B cell (primary cell): ENCODE data around the gene F2RL3. TPM values are rescaled to one million over a fixed set of nuclear protein-coding genes. Genes with fewer than 3 reads are reported as not detected.

Source experiments
- ATAC-seq: fragments of 200-7000 bp; cut with Tn5 transposase; one replicate; pipeline ENCODE4 v1.10.0; 2021; ENCODE audit warnings: low read depth, mild to moderate bottlenecking, moderate number of reproducible peaks, moderate library complexity
- CTCF ChIA-PET: fragments of 350-600 bp; sonication (Branson Sonifier 250); formaldehyde crosslinking; loops from one replicate; lab custom pipeline; 2021; ENCODE audit warnings: antibody characterized with exemption, inconsistent platforms; lab: Charles Lee
- POLR2A ChIA-PET: fragments of 350-600 bp; sonication (Branson Sonifier 250); formaldehyde crosslinking; loops from one replicate; lab custom pipeline; 2021; ENCODE audit warnings: antibody characterized with exemption; lab: Charles Lee
- DNase-seq: peaks from one replicate; pipeline ENCODE4 v3.0.0; 2013
- H2AFZ ChIP-seq: 2 replicates; pipeline ENCODE4 v1.6.1; 2012; ENCODE audit warnings: mild to moderate bottlenecking, low read depth, low read length; ENCODE audit not compliant: insufficient read depth, poor library complexity, severe bottlenecking
- H3K27ac ChIP-seq, 2 donors: 1 replicate in 1 of 2; 2 replicates in 1 of 2; pipeline ENCODE4 v1.5.1; 2012 to 2013; ENCODE audit warnings: low read length in 2 of 2, mild to moderate bottlenecking in 2 of 2, moderate library complexity in 1 of 2
- H3K27me3 ChIP-seq, 4 experiments: fragments of 200-600 bp in 1 of 4; sonication (generic) in 1 of 4; replicated peaks in 1 of 4; 1 replicate in 2 of 4; 2 replicates in 2 of 4; pipeline versions ENCODE4 v1.6.1 to v1.7.0; 2013 to 2016; ENCODE audit warnings: low read length in 3 of 4, mild to moderate bottlenecking in 2 of 4, mixed read lengths in 1 of 4, moderate library complexity in 1 of 4; ENCODE audit not compliant: insufficient read depth in 4 of 4, control insufficient read depth in 3 of 4; ENCODE audit errors: control extremely low read depth in 1 of 4
- H3K36me3 ChIP-seq, 2 experiments: replicated peaks in 1 of 2; 1 replicate in 1 of 2; 2 replicates in 1 of 2; pipeline versions ENCODE4 v1.6.1 to v1.7.1; 2013; ENCODE audit warnings: low read length in 1 of 2; ENCODE audit not compliant: insufficient read depth in 2 of 2, control insufficient read depth in 1 of 2; ENCODE audit errors: control extremely low read depth in 1 of 2, extremely low read depth in 1 of 2
- H3K4me1 ChIP-seq, 2 donors: fragments of 200-600 bp in 1 of 2; sonication (generic) in 1 of 2; 1 replicate in 1 of 2; 2 replicates in 1 of 2; pipeline versions ENCODE4 v1.5.1 to v1.6.1; 2013 to 2017; ENCODE audit warnings: low read length in 2 of 2; ENCODE audit not compliant: control insufficient read depth in 2 of 2, insufficient read depth in 2 of 2
- H3K4me2 ChIP-seq: replicated peaks from 2 replicates; pipeline ENCODE3; 2012; ENCODE audit warnings: mild to moderate bottlenecking, low read depth, low read length; ENCODE audit not compliant: poor library complexity, severe bottlenecking
- H3K4me3 ChIP-seq, 5 experiments: fragments of 200-600 bp in 1 of 5; sonication (generic) in 1 of 5; 1 replicate in 3 of 5; 2 replicates in 2 of 5; pipeline versions ENCODE4 v1.5.1 to v1.7.0; 2011 to 2016; ENCODE audit warnings: low read length in 4 of 5, mild to moderate bottlenecking in 4 of 5, low read depth in 2 of 5, control low read depth in 1 of 5, moderate library complexity in 1 of 5; ENCODE audit not compliant: insufficient read depth in 1 of 5; ENCODE audit errors: control extremely low read depth in 1 of 5, extremely low read depth in 1 of 5
- H3K79me2 ChIP-seq: fragments of 200-600 bp; sonication (generic); one replicate; pipeline ENCODE4 v1.6.0; 2016; ENCODE audit warnings: low read length; ENCODE audit not compliant: control insufficient read depth, insufficient read depth
- H3K9ac ChIP-seq: fragments of 200-600 bp; sonication (generic); 2 replicates; pipeline ENCODE4 v1.6.1; 2017; ENCODE audit warnings: mild to moderate bottlenecking, low read length, moderate library complexity
- H3K9me3 ChIP-seq, 3 donors: one replicate each; pipeline versions ENCODE4 v1.6.1 to v1.7.1; 2013; ENCODE audit warnings: low read length in 2 of 3; ENCODE audit not compliant: control insufficient read depth in 2 of 3, insufficient read depth in 1 of 3; ENCODE audit errors: control extremely low read depth in 1 of 3
- H4K20me1 ChIP-seq: 2 replicates; pipeline ENCODE4 v1.6.0; 2012; ENCODE audit warnings: mild to moderate bottlenecking, low read length; ENCODE audit not compliant: insufficient read depth, control insufficient read depth, poor library complexity, severe bottlenecking
- H3K27ac Mint-ChIP-seq: one replicate; pipeline ENCODE4 v1.8.0; 2021; ENCODE audit warnings: mixed read lengths
- H3K27me3 Mint-ChIP-seq: one replicate; pipeline ENCODE4 v1.8.0; 2021; ENCODE audit warnings: mixed read lengths
- H3K4me1 Mint-ChIP-seq: one replicate; pipeline ENCODE4 v1.8.0; 2021; ENCODE audit warnings: mixed read lengths
- H3K4me3 Mint-ChIP-seq: one replicate; pipeline ENCODE4 v1.8.0; 2021; ENCODE audit warnings: mixed read lengths
- H3K9me3 Mint-ChIP-seq: one replicate; pipeline ENCODE4 v1.8.0; 2022; ENCODE audit warnings: mixed read lengths; ENCODE audit not compliant: insufficient read depth
- CTCF ChIP-seq: fragments of 200-600 bp; IDR thresholded peaks from one replicate; pipeline ENCODE4 v1.8.0; 2022; ENCODE audit warnings: antibody characterized with exemption, mild to moderate bottlenecking
- EZH2 ChIP-seq: IDR thresholded peaks from 2 replicates; pipeline ENCODE4 v1.6.1; 2012; ENCODE audit warnings: borderline replicate concordance, low read depth, mild to moderate bottlenecking, moderate library complexity, low read length; ENCODE audit not compliant: insufficient read depth, poor library complexity, severe bottlenecking
- WGBS: methylation state at CpG from one replicate; pipeline ENCODE4 v1.1.5; 2013; ENCODE audit warnings: missing lambda C conversion rate; ENCODE audit not compliant: insufficient coverage; 5-methylcytosine and 5-hydroxymethylcytosine counted together
- intact Hi-C: fragments of 100-400 bp; cut with micrococcal nuclease; formaldehyde crosslinking; loops from one replicate; pipeline ENCODE4 v1.10.0; 2022
- polyA plus RNA-seq: library from polyadenylated mRNA; depleted of rRNA; stranded (reverse); fragments of >200 nt; gene quantifications from 2 replicates; pipeline ENCODE4 v1.2.3, GENCODE V29; 2012
- total RNA-seq, 2 donors: library from RNA; stranded (reverse); fragments of 120-200 nt in 1 of 2; gene quantifications; 1 replicate in 1 of 2; 2 replicates in 1 of 2; pipeline versions ENCODE4 v1.2.3 to v1.2.4, GENCODE V29; 2013 to 2022

F2RL3 gene
- total and polyA plus RNA-seq, 2 donors (not counting 1 experiment from before 2014, with no cell fraction given) = 0.01 to 1.1 TPM

GRCh38 chr19:16896146-16897028 is 7.6 kb downstream of the F2RL3 start:
- H3K27me3 ChIP-seq = peaks cover 0 to 11% (median 2%) of the 10 kb centered on the region in 4 experiments
- no peaks in the 10 kb centered on the region for H3K36me3 ChIP-seq
- 11% methylated on average over 48 of the region's 66 CpGs for WGBS
- H3K9ac ChIP-seq = peak overlapping the region; percentile 55
- peak overlapping the region; percentile 100 for H3K4me2 ChIP-seq
- H3K27me3 Mint-ChIP-seq = no peaks in the 10 kb centered on the region
- peaks cover 45% of the 10 kb centered on the region for H3K4me1 Mint-ChIP-seq
- H3K4me3 Mint-ChIP-seq = peak overlapping the region; percentile 70
- TF ChIP-seq CTCF (no peak), EZH2 (no peak)
- intact Hi-C loops = loop anchor here (2.0 to 10.0 kb wide), 4 partner anchors 62 to 408 kb away; partner anchors contain the start of genes ABHD8, DDA1, MRPL34 and NWD1
- H3K27ac ChIP-seq = no peak overlapping the region
- peak overlapping the region; percentile 77 for H2AFZ ChIP-seq
- no peaks in the 10 kb centered on the region for H3K79me2 ChIP-seq
- no peak overlapping the region for H3K27ac Mint-ChIP-seq
- H3K4me1 ChIP-seq = peaks cover 35 to 59% of the 10 kb centered on the region in 2 donors
- POLR2A ChIA-PET = no interaction called here
- ATAC-seq (no peak), DNase-seq (peak; percentile 49)
- no peaks in the 10 kb centered on the region for H4K20me1 ChIP-seq
- H3K4me3 ChIP-seq = peak overlapping the region in 4 of 5 experiments; percentile 24 to 84 (median 46)
- H3K9me3 Mint-ChIP-seq = no peaks in the 10 kb centered on the region
- H3K9me3 ChIP-seq = peaks cover 0 to 6% (median 0%) of the 10 kb centered on the region in 3 donors
- CTCF ChIA-PET = no interaction called here
